Activated CD8-positive, alpha-beta T cell treated with anti-CD3 and anti-CD28 coated beads for 36 hours (primary cell): ENCODE results near the gene IL21R. TPM values are rescaled to one million over a fixed set of nuclear protein-coding genes. Genes with fewer than 3 reads are reported as not detected.
"Not testable (repeated sequence)": the region's sequence is repeated elsewhere in the genome, so short reads cannot be mapped to it uniquely, and the experiment has no call there.

ENCODE experiments used
- ATAC-seq: fragments of 200-7000 bp; cut with Tn5 transposase; one replicate; pipeline ENCODE4 v1.10.0; 2021; ENCODE audit warnings: mild to moderate bottlenecking, moderate library complexity
- CTCF ChIA-PET: fragments of 350-600 bp; sonication (Branson Sonifier 250); formaldehyde crosslinking; loops from one replicate; lab custom pipeline; 2021; ENCODE audit warnings: antibody characterized with exemption; lab: Charles Lee
- POLR2A ChIA-PET: fragments of 350-600 bp; sonication (Branson Sonifier 250); formaldehyde crosslinking; loops from one replicate; lab custom pipeline; 2021; ENCODE audit warnings: antibody characterized with exemption; lab: Charles Lee
- DNase-seq: peaks from one replicate; pipeline ENCODE4 v3.0.0-alpha.2; 2020
- H3K27ac Mint-ChIP-seq: one replicate; pipeline ENCODE4 v1.8.0; 2021; ENCODE audit warnings: mild to moderate bottlenecking, mixed read lengths
- H3K27me3 Mint-ChIP-seq: one replicate; pipeline ENCODE4 v1.8.0; 2021; ENCODE audit warnings: mixed read lengths
- H3K36me3 Mint-ChIP-seq: one replicate; pipeline ENCODE4 v1.8.0; 2021; ENCODE audit warnings: low read depth, mixed read lengths
- H3K4me1 Mint-ChIP-seq: one replicate; pipeline ENCODE4 v1.8.0; 2021; ENCODE audit warnings: low read depth, mixed read lengths
- H3K4me3 Mint-ChIP-seq: one replicate; pipeline ENCODE4 v1.8.0; 2021; ENCODE audit warnings: mild to moderate bottlenecking, moderate library complexity, mixed read lengths
- H3K9me3 Mint-ChIP-seq: one replicate; pipeline ENCODE4 v1.8.0; 2021; ENCODE audit warnings: mixed read lengths
- intact Hi-C: fragments of 100-400 bp; cut with micrococcal nuclease; formaldehyde crosslinking; loops from one replicate; pipeline ENCODE4 v1.10.0; 2022
- total RNA-seq, 2 experiments: library from RNA; stranded (reverse); gene quantifications; one replicate each; pipeline ENCODE4 v1.2.3, GENCODE V29; 2021
- TF ChIP-seq, protein P1 (sequence below): fragments of 200-600 bp; IDR thresholded peaks from one replicate; pipeline ENCODE4 v1.8.0; 2022; ENCODE audit warnings: antibody characterized with exemption, mild to moderate bottlenecking

IL21R gene
- total RNA-seq, 2 experiments from 2014 or later = 95.6 to 97.2 TPM

DNA sequence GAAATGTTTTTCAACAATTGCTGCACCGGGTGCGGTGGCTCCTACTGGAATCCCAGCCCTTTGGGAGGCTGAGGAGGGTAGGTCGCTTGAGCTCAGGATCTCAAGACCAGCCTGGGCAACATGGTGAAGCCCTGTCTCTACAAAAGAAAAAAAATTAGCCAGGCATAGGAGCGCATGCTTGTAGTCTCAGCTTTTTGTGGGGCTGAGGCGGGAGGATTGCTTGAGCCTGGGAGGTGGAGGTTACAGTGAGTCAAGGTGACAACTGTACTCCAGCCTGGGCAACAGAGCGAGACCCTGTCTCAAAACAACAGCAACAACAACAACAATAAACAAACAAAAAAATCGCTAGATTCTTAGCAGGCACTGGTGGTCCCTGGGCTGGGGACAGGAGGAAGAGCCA lies 28.5 kb downstream of the IL21R start:
- ATAC-seq = no peak
- H3K36me3 Mint-ChIP-seq = peaks cover 86% of the 10 kb centered on the region
- H3K27me3 Mint-ChIP-seq = no peaks in the 10 kb centered on the region
- peak; percentile 3 for DNase-seq
- no peak overlapping the region for H3K4me3 Mint-ChIP-seq
- ChIA-PET CTCF (interaction anchor here (1.2 kb wide), 1 partner anchor 18 kb away, joined by 3 read pairs; no protein-coding TSS in a partner anchor), POLR2A (interaction anchor here (0.8 to 9.6 kb wide), 7 partner anchors 13 to 60 kb away, joined by 3 to 85 read pairs (median 5); no protein-coding TSS in a partner anchor)
- peak overlapping the region; percentile 81 for H3K27ac Mint-ChIP-seq
- TF ChIP-seq, protein P1, sequence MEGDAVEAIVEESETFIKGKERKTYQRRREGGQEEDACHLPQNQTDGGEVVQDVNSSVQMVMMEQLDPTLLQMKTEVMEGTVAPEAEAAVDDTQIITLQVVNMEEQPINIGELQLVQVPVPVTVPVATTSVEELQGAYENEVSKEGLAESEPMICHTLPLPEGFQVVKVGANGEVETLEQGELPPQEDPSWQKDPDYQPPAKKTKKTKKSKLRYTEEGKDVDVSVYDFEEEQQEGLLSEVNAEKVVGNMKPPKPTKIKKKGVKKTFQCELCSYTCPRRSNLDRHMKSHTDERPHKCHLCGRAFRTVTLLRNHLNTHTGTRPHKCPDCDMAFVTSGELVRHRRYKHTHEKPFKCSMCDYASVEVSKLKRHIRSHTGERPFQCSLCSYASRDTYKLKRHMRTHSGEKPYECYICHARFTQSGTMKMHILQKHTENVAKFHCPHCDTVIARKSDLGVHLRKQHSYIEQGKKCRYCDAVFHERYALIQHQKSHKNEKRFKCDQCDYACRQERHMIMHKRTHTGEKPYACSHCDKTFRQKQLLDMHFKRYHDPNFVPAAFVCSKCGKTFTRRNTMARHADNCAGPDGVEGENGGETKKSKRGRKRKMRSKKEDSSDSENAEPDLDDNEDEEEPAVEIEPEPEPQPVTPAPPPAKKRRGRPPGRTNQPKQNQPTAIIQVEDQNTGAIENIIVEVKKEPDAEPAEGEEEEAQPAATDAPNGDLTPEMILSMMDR = no peak
- intact Hi-C loops = no loop called here
- peaks cover 59% of the 10 kb centered on the region for H3K4me1 Mint-ChIP-seq
- no peaks in the 10 kb centered on the region for H3K9me3 Mint-ChIP-seq

DNA sequence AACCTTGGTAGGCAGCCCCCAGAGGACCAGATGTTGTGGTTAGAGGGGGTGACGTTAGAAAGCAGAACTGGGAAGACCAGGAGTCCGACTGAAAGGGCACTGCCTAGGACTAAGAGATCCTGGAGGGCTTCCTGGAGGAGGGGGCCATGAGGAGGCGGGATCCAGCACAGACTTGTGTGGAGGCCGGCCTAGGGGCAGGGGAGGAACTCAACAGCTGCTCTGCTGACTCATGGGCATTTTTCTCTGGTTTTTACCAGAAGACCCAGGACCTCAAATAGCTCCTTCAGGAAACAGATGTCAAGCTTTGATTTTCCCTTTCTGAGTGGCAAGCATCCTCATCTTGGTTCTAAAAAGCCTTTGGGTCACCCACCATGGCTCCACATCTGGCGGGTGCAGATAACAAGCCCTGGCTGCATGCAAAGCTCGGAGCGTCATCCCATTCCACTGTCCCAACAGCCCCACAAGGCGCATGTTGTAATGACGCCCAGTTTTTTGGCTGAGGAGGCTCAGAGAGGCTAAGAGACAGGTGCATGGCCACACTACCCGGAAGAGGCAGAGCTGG lies 29.0 kb downstream of the IL21R start:
- ATAC-seq = no peak
- peak overlapping the region; percentile 81 for H3K27ac Mint-ChIP-seq
- peak; percentile 48 for DNase-seq
- ChIA-PET CTCF (interaction anchor here (1.2 kb wide), 1 partner anchor 18 kb away, joined by 3 read pairs; no protein-coding TSS in a partner anchor), POLR2A (interaction anchor here (0.6 to 9.6 kb wide), 9 partner anchors 10 to 199 kb away, joined by 3 to 85 read pairs (median 5); no protein-coding TSS in a partner anchor)
- intact Hi-C loops = no loop called here
- H3K27me3 Mint-ChIP-seq = no peaks in the 10 kb centered on the region
- H3K9me3 Mint-ChIP-seq = no peaks in the 10 kb centered on the region
- H3K4me1 Mint-ChIP-seq = peaks cover 54% of the 10 kb centered on the region
- H3K36me3 Mint-ChIP-seq = peaks cover 87% of the 10 kb centered on the region
- TF ChIP-seq, protein P1 = no peak
- H3K4me3 Mint-ChIP-seq = no peak overlapping the region

DNA sequence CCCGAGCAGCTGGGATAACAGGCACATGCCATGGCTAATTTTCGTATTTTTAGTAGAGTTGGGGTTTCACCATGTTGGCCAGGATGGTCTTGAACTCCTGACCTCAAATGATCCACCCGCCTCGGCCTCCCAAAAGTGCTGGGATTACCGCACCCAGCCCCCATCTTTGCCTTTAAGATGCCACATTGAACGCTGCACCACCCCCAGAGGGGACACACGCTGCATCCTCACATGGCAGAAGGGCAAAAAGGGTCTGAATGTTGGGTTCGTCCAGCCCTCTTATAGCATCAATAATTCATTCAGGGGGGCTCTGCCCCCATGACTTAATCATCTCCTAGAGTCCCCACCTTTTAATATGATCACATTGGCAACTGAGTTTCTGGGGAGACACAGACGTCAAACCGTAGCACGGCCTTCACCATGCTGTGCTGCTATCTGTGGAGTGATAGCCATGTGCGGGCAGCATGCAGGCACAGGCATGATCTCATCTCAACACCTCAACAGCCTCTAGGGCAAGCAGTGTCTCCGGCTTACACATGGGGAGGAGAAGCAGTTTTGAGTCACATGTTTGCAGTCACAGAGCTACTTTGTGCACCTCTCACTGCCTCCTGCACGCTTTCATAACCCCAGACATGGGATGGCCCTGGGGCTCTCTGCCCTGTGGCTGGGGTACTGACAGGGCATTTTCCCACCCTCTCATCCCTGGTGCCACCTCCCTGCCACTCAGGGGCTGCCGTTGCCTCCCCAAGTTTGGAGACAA lies 30.0 kb downstream of the IL21R start:
- ATAC-seq = peak; percentile 45

DNA sequence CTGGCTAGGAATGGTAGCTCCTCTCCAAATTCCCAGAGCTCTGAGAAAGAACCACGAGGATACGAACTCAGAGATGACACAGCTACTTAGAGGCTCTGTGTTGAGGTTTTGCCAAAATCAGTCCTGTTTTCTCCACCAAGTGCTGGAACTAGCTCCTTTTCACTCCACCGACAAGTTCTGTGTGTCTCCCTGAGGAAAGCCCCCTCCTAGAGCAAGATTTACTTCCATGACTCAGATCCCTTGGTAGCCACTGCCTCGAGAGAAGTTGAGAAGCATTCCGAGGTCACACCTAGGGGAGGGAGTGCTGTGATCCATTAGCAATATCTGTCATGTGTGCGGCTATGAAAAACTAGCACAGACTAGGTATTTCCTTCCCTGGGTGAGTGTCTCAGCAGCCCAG lies 30.6 kb downstream of the IL21R start:
- no peak for ATAC-seq
- Mint-ChIP-seq H3K27me3 (no peaks in the 10 kb centered on the region), H3K4me3 (no peak overlapping the region), H3K9me3 (no peaks in the 10 kb centered on the region), H3K36me3 (peaks cover 87% of the 10 kb centered on the region), H3K4me1 (peaks cover 41% of the 10 kb centered on the region), H3K27ac (peak overlapping the region; percentile 77)
- CTCF ChIA-PET = no interaction called here
- TF ChIP-seq, protein P1 = no peak
- DNase-seq = peak; percentile 1
- POLR2A ChIA-PET = interaction anchor here (1.6 to 9.6 kb wide), 3 partner anchors 11 to 18 kb away, joined by 6 to 85 read pairs (median 21); no protein-coding TSS in a partner anchor
- intact Hi-C loops = no loop called here

More for the DNA sequence above, 30.0 kb downstream of the IL21R start:
- POLR2A ChIA-PET = interaction anchor here (0.9 to 9.6 kb wide), 8 partner anchors 11 to 101 kb away, joined by 3 to 85 read pairs (median 6); no protein-coding TSS in a partner anchor
- Mint-ChIP-seq H3K4me3 (no peak overlapping the region), H3K36me3 (peaks cover 87% of the 10 kb centered on the region), H3K27ac (peak overlapping the region; percentile 76), H3K9me3 (no peaks in the 10 kb centered on the region), H3K27me3 (no peaks in the 10 kb centered on the region), H3K4me1 (peaks cover 48% of the 10 kb centered on the region)
- CTCF ChIA-PET = interaction anchor here (1.2 kb wide), 1 partner anchor 17 kb away, joined by 3 read pairs; no protein-coding TSS in a partner anchor
- TF ChIP-seq, protein P1 = no peak
- DNase-seq = peak; percentile 18
- intact Hi-C loops = no loop called here

DNA sequence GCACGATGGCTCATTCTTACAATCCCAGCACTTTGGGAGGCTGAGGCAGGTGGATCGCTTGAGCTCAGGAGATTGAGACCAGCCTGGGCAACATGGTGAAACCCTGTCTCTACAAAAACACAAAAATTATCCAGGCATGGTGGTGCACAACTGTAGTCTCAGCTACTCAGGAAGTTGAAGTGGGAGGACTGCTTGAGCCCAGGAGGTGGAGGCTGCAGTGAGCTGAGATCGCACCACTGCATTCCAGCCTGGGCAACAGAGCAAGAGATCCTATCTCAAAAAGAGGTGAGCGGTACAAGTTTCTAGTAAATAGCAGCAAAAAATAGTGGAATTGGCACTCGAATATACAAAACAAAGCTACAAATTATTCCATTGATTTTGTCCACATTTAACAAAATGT lies 31.2 kb downstream of the IL21R start:
- H3K4me3 Mint-ChIP-seq, CTCF ChIA-PET, H3K9me3 Mint-ChIP-seq, H3K27me3 Mint-ChIP-seq, intact Hi-C loops, ATAC-seq: not testable (repeated sequence)
- POLR2A ChIA-PET = interaction anchor here (0.9 to 9.6 kb wide), 3 partner anchors 10 to 66 kb away, joined by 3 to 85 read pairs (median 6); no protein-coding TSS in a partner anchor
- peak; percentile 0 for DNase-seq
- H3K27ac Mint-ChIP-seq = peak overlapping the region; percentile 77
- H3K4me1 Mint-ChIP-seq = peaks cover 36% of the 10 kb centered on the region
- peaks cover 88% of the 10 kb centered on the region for H3K36me3 Mint-ChIP-seq
